Parietal lobe (tissue), 2 donors: Measurements from ENCODE around the gene RPUSD4. TPM values are rescaled to one million over a fixed set of nuclear protein-coding genes. Genes with fewer than 3 reads are reported as not detected.

ENCODE experiments used
- small RNA-seq: library from RNA; depleted of rRNA; stranded (forward); fragments of <200 nt; gene quantifications from one replicate; pipeline ENCODE3, GENCODE V24; 2014; ENCODE audit warnings: low replicate concordance
- total RNA-seq: library from RNA; depleted of rRNA; stranded (reverse); fragments of >200 nt; gene quantifications from one replicate; pipeline ENCODE4 v1.2.3, GENCODE V29; 2014

Gene RPUSD4, protein sequence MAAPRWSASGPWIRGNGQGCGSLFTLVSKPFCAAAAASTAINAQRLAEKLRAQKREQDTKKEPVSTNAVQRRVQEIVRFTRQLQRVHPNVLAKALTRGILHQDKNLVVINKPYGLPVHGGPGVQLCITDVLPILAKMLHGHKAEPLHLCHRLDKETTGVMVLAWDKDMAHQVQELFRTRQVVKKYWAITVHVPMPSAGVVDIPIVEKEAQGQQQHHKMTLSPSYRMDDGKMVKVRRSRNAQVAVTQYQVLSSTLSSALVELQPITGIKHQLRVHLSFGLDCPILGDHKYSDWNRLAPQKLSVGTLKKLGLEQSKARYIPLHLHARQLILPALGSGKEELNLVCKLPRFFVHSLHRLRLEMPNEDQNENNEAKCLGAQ
- 51.0 TPM for total RNA-seq

DNA sequence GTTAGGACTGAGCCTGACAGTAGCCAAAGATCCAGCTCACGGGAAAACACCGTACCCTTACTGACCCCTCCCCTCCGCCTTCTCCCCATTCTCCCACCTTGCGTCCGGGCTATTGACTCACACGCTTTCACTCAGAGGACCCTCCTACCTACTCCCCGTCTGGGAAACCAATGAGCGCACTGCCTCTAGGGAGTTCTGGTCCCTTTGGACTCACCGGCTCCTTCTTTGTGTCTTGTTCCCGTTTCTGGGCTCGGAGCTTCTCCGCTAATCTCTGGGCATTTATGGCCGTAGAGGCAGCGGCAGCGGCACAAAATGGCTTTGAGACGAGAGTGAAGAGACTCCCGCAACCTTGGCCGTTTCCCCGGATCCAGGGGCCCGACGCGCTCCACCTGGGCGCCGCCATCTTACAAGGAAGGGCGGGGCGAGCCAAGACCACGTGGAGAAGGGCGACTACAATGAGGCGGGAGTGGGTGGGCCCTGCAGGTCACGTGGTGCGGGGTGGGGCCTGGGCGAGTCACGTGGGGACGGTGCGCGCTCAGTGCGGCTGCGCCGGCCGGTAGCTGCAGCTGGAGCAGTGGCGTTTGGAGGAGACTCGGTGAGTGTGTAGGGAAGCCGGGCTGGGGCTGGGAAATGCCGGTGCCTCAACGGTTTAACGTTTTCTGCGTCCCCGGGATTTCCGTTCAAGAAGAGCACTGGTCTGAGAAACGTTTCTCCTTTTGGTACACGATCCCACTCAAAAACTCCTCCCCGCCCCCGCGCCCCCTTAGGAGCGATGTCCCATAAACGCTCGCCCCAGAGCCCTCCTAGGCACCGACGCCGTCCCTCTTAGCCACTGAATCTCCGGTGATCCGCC is at the start of gene RPUSD4, which contains the start of gene FAM118B:
Gene RPUSD4 (minus strand): TSS at position 415 of the 853 bp plus-strand sequence. CDS start 12 bp downstream, at position 403.
Gene FAM118B (plus strand): TSS at position 547 of the 853 bp plus-strand sequence. CDS start 23,220 bp downstream, outside the sequence.

Small RNA genes lying within 50 kb of the gene (small RNA-seq; reads per million reads assigned to genes)
- gene AP001893.2, result not detected
- gene RN7SL351P, result not detected
- gene RNU4-86P, result not detected

Other genes with a start within 250 kb of the RPUSD4 start
- gene CDON, start 148.8 kb downstream of the RPUSD4 start, total RNA-seq, result 72.9 TPM
- 29.1 TPM for gene FAM118B, start 132 bp upstream of the RPUSD4 start, total RNA-seq
- 20.7 TPM for gene SRPRA, start 57.2 kb upstream of the RPUSD4 start, total RNA-seq
- 22.5 TPM for gene FOXRED1, start 57.5 kb upstream of the RPUSD4 start, total RNA-seq
- 3.8 TPM for gene TIRAP, start 71.4 kb upstream of the RPUSD4 start, total RNA-seq
- 5.3 TPM for gene DCPS, start 92.4 kb upstream of the RPUSD4 start, total RNA-seq
- gene ST3GAL4, start 144.0 kb upstream of the RPUSD4 start, total RNA-seq, result 14.4 TPM